Activated CD8-positive, alpha-beta memory T cell treated with anti-CD3 and anti-CD28 coated beads for 36 hours (primary cell): Measurements from ENCODE around the gene ZNF697. TPM values are rescaled to one million over a fixed set of nuclear protein-coding genes. Genes with fewer than 3 reads are reported as not detected.
"Not testable (repeated sequence)": the region's sequence is repeated elsewhere in the genome, so short reads cannot be mapped to it uniquely, and the experiment has no call there.

Experiments used
- CTCF ChIA-PET: fragments of 350-600 bp; sonication (Branson Sonifier 250); formaldehyde crosslinking; loops from one replicate; lab custom pipeline; 2021; ENCODE audit warnings: antibody characterized with exemption; lab: Charles Lee
- POLR2A ChIA-PET: fragments of 350-600 bp; sonication (Branson Sonifier 250); formaldehyde crosslinking; loops from one replicate; lab custom pipeline; 2021; ENCODE audit warnings: antibody characterized with exemption; lab: Charles Lee
- total RNA-seq, 2 experiments: library from RNA; stranded (reverse); gene quantifications; one replicate each; pipeline ENCODE4 v1.2.3, GENCODE V29; 2021

The ZNF697 gene
- total RNA-seq, 2 experiments from 2014 or later = 0.99 to 1.0 TPM

DNA sequence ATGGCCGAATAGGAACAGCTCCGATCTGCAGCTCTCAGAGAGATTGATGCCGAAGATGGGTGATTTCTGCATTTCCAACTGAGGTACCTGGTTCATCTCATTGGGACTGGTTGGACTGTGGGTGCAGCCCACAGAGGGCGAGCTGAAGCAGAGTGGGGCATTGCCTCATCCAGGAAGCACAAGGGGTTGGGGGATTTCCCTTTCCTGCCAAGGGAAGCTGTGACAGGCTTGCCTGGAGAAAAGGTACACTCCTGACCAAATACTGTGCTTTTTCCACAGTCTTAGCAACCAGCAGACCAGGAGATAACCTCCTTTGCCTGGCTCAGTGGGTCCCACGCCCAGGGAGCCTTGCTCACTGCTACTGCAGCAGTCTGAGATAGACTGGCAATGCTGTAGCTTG, 74.2 kb downstream of the ZNF697 start:
- CTCF ChIA-PET = no interaction called here
- POLR2A ChIA-PET = no interaction called here

DNA sequence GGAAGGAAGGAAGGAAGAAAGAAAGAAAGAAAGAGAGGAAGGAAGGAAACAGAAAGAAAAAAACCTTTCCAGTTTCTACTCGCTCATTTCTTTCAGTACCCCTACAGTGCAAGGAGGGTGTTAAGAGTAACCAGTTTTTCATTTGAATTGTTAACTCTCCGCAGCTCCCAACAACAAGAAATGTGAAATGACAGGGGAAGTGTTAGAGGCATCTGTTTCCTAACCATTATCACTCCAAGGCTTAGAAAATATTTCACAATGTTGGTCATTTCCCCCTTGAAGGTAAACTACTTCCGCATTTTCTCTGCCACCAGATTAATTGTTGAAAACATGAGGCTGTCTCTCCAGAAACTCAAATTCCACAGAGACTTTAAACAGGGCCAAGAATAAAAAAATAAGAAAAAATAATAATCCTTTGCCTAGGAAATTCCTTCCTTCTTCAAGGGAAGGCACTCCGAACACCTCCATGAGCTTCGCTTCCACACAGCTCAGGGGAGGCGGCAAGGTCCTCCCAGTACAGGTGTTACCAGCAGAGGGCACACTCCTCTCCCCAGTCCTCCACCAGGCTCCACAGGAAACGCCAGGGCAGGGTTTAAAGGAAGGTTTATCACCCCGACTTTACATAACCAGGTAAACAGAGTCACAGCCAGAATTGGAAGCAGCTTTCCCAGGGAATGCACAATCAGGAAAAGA, 78.0 kb downstream of the ZNF697 start:
- CTCF ChIA-PET, POLR2A ChIA-PET: not testable (repeated sequence)

Other genes starting within 250 kb of the ZNF697 start
- gene HSD3B2, start 233.1 kb downstream of the ZNF697 start, total RNA-seq = not detected
- gene HSD3B1, start 141.1 kb downstream of the ZNF697 start, total RNA-seq = not detected
- 100 to 1,000 TPM; 171 to 185 TPM for gene PHGDH, start 63.7 kb upstream of the ZNF697 start, total RNA-seq
- not detected for gene HMGCS2, start 120.6 kb upstream of the ZNF697 start, total RNA-seq
- 1 to 10 TPM; 3.1 to 3.6 TPM for gene REG4, start 163.2 kb upstream of the ZNF697 start, total RNA-seq
- gene ADAM30, start 248.2 kb upstream of the ZNF697 start, total RNA-seq = not detected